GM21381 (cell line): ENCODE data around the gene TNFAIP6.
"Not testable (repeated sequence)": the region's sequence is repeated elsewhere in the genome, so short reads cannot be mapped to it uniquely, and the experiment has no call there.

Source experiments
- ATAC-seq: cut with Tn5 transposase; IDR thresholded peaks from one replicate; pipeline ENCODE4 v1.9.1; 2021; ENCODE audit warnings: mild to moderate bottlenecking, moderate library complexity; ENCODE audit not compliant: unreplicated experiment

TNFAIP6 gene

GRCh38 chr2:151357359-151357758 lies at the start of gene TNFAIP6:
TSS of gene TNFAIP6 (plus strand) at chr2:151357592. CDS start at chr2:151357667, 75 bp downstream.
- no peak for ATAC-seq

- ATAC-seq, result not testable (repeated sequence)
Observed at GRCh38 chr2:151310313-151310712, 47.1 kb upstream of the TNFAIP6 start.

GRCh38 chr2:151312440-151312839 lies 45.0 kb upstream of the TNFAIP6 start:
- ATAC-seq, result not testable (repeated sequence)

GRCh38 chr2:151315381-151315903 lies 42.0 kb upstream of the TNFAIP6 start:
- no peak for ATAC-seq

GRCh38 chr2:151325581-151326095 lies 31.8 kb upstream of the TNFAIP6 start:
- no peak for ATAC-seq

- no peak for ATAC-seq
Observed at GRCh38 chr2:151326554-151326953, 30.8 kb upstream of the TNFAIP6 start.

- ATAC-seq, result no peak
Observed at GRCh38 chr2:151329998-151330397, 27.4 kb upstream of the TNFAIP6 start.

GRCh38 chr2:151333083-151333482 lies 24.3 kb upstream of the TNFAIP6 start:
- no peak for ATAC-seq

- ATAC-seq, result no peak
Observed at GRCh38 chr2:151334082-151334815, 23.1 kb upstream of the TNFAIP6 start.

GRCh38 chr2:151336863-151337371 lies 20.5 kb upstream of the TNFAIP6 start:
- no peak for ATAC-seq

- no peak for ATAC-seq
Observed at GRCh38 chr2:151337643-151338042, 19.7 kb upstream of the TNFAIP6 start.

- no peak for ATAC-seq
Observed at GRCh38 chr2:151338115-151338514, 19.3 kb upstream of the TNFAIP6 start.

GRCh38 chr2:151343073-151343472 lies 14.3 kb upstream of the TNFAIP6 start:
- ATAC-seq, result no peak

GRCh38 chr2:151344191-151344590 lies 13.2 kb upstream of the TNFAIP6 start:
- not testable (repeated sequence) for ATAC-seq

GRCh38 chr2:151344906-151345305 lies 12.5 kb upstream of the TNFAIP6 start:
- no peak for ATAC-seq

- ATAC-seq, result no peak
Observed at GRCh38 chr2:151347294-151347693, 10.1 kb upstream of the TNFAIP6 start.

- no peak for ATAC-seq
Observed at GRCh38 chr2:151347906-151348305, 9.5 kb upstream of the TNFAIP6 start.

- no peak for ATAC-seq
Observed at GRCh38 chr2:151350579-151351195, 6.7 kb upstream of the TNFAIP6 start.

- no peak for ATAC-seq
Observed at GRCh38 chr2:151353995-151354394, 3.4 kb upstream of the TNFAIP6 start.

- ATAC-seq, result no peak
Observed at GRCh38 chr2:151354807-151355206, 2.6 kb upstream of the TNFAIP6 start.

- no peak for ATAC-seq
Observed at GRCh38 chr2:151358166-151358970, 976 bp downstream of the TNFAIP6 start.
